Measurements from ENCODE around the gene ST6GALNAC2. TPM values are rescaled to one million over a fixed set of nuclear protein-coding genes. Genes with fewer than 3 reads are reported as not detected.
A peak's percentile ranks its signal among the peaks of the same experiment; 100 is the strongest.
"Not testable (repeated sequence)": the region's sequence is repeated elsewhere in the genome, so short reads cannot be mapped to it uniquely, and the experiment has no call there.

Gene ST6GALNAC2
- total RNA-seq, result not detected

GRCh38 chr17:76585649-76586593 is at the start of gene ST6GALNAC2:
TSS of gene ST6GALNAC2 (minus strand) at chr17:76585860. CDS start at chr17:76585808, 52 bp downstream.
- no peak for DNase-seq

- DNase-seq, result no peak
These were observed 49.4 kb upstream of the ST6GALNAC2 start for GRCh38 chr17:76635039-76635438.

GRCh38 chr17:76633628-76634328 is 48.1 kb upstream of the ST6GALNAC2 start:
- no peak for DNase-seq

- no peak for DNase-seq
These were observed 46.3 kb upstream of the ST6GALNAC2 start for GRCh38 chr17:76631821-76632565.

GRCh38 chr17:76630151-76630550 is 44.5 kb upstream of the ST6GALNAC2 start:
- DNase-seq, result no peak

GRCh38 chr17:76627510-76627909 is 41.9 kb upstream of the ST6GALNAC2 start:
- no peak for DNase-seq

GRCh38 chr17:76626442-76626841 is 40.8 kb upstream of the ST6GALNAC2 start:
- no peak for DNase-seq

- no peak for DNase-seq
These were observed 39.8 kb upstream of the ST6GALNAC2 start for GRCh38 chr17:76625496-76625895.

- peak; percentile 31 for DNase-seq
These were observed 37.8 kb upstream of the ST6GALNAC2 start for GRCh38 chr17:76623271-76624146.

GRCh38 chr17:76617838-76618237 is 32.2 kb upstream of the ST6GALNAC2 start:
- no peak for DNase-seq

- DNase-seq, result no peak
These were observed 29.4 kb upstream of the ST6GALNAC2 start for GRCh38 chr17:76614912-76615617.

GRCh38 chr17:76614064-76614759 is 28.6 kb upstream of the ST6GALNAC2 start:
- not testable (repeated sequence) for DNase-seq

GRCh38 chr17:76612977-76613851 is 27.6 kb upstream of the ST6GALNAC2 start:
- no peak for DNase-seq

GRCh38 chr17:76612465-76612864 is 26.8 kb upstream of the ST6GALNAC2 start:
- no peak for DNase-seq

- DNase-seq, result no peak
These were observed 26.1 kb upstream of the ST6GALNAC2 start for GRCh38 chr17:76611758-76612157.

GRCh38 chr17:76611080-76611749 is 25.6 kb upstream of the ST6GALNAC2 start:
- DNase-seq, result not testable (repeated sequence)

- DNase-seq, result not testable (repeated sequence)
These were observed 21.0 kb upstream of the ST6GALNAC2 start for GRCh38 chr17:76606685-76607084.

- DNase-seq, result no peak
These were observed 15.4 kb upstream of the ST6GALNAC2 start for GRCh38 chr17:76601065-76601464.

Measured in occipital lobe (tissue), 2 donors.